ENCODE measurements around the gene CDK5RAP2.

The CDK5RAP2 gene

GRCh38 chr9:120569556-120569955 lies 10.4 kb downstream of the CDK5RAP2 start:
- Mint-ChIP-seq H3K4me3 (no peak overlapping the region), H3K27me3 (ENCODE audit: low read depth, poor library complexity) (no peaks in the 10 kb centered on the region), H3K36me3 (ENCODE audit: low read depth) (peaks cover 54% of the 10 kb centered on the region), H3K4me1 (no peaks in the 10 kb centered on the region), H3K9me3 (no peaks in the 10 kb centered on the region), H3K27ac (no peak overlapping the region)
- TF ChIP-seq CTCF (IDR thresholded peaks at IDR 0.05): no peak
- DNase-seq: no peak

GRCh38 chr9:120568816-120569215 lies 11.2 kb downstream of the CDK5RAP2 start:
- no peak overlapping the region for H3K4me3 Mint-ChIP-seq
- no peaks in the 10 kb centered on the region for H3K4me1 Mint-ChIP-seq
- H3K27ac Mint-ChIP-seq: no peak overlapping the region
- no peaks in the 10 kb centered on the region for H3K27me3 Mint-ChIP-seq (ENCODE audit: low read depth, poor library complexity)
- no peaks in the 10 kb centered on the region for H3K9me3 Mint-ChIP-seq
- DNase-seq: no peak
- H3K36me3 Mint-ChIP-seq (ENCODE audit: low read depth): peaks cover 55% of the 10 kb centered on the region
- TF ChIP-seq CTCF (IDR thresholded peaks at IDR 0.05): no peak

GRCh38 chr9:120567874-120568273 lies 12.1 kb downstream of the CDK5RAP2 start:
- Mint-ChIP-seq H3K36me3 (ENCODE audit: low read depth) (peaks cover 59% of the 10 kb centered on the region), H3K4me1 (no peaks in the 10 kb centered on the region), H3K4me3 (no peak overlapping the region), H3K27me3 (ENCODE audit: low read depth, poor library complexity) (no peaks in the 10 kb centered on the region), H3K27ac (no peak overlapping the region), H3K9me3 (no peaks in the 10 kb centered on the region)
- no peak for DNase-seq
- no peak for TF ChIP-seq CTCF (IDR thresholded peaks at IDR 0.05)

- Mint-ChIP-seq H3K36me3 (ENCODE audit: low read depth) (peaks cover 67% of the 10 kb centered on the region), H3K4me1 (no peaks in the 10 kb centered on the region), H3K27me3 (ENCODE audit: low read depth, poor library complexity) (no peaks in the 10 kb centered on the region), H3K27ac (no peak overlapping the region), H3K9me3 (no peaks in the 10 kb centered on the region), H3K4me3 (no peak overlapping the region)
- no peak for DNase-seq
- TF ChIP-seq CTCF (IDR thresholded peaks at IDR 0.05): no peak
Observed at GRCh38 chr9:120567081-120567480, 12.9 kb downstream of the CDK5RAP2 start.

GRCh38 chr9:120564589-120564988 lies 15.4 kb downstream of the CDK5RAP2 start:
- no peak overlapping the region for H3K4me3 Mint-ChIP-seq
- H3K4me1 Mint-ChIP-seq: no peaks in the 10 kb centered on the region
- no peaks in the 10 kb centered on the region for H3K9me3 Mint-ChIP-seq
- no peak for TF ChIP-seq CTCF (IDR thresholded peaks at IDR 0.05)
- H3K27ac Mint-ChIP-seq: no peak overlapping the region
- H3K36me3 Mint-ChIP-seq (ENCODE audit: low read depth): peaks cover 67% of the 10 kb centered on the region
- DNase-seq: no peak
- H3K27me3 Mint-ChIP-seq (ENCODE audit: low read depth, poor library complexity): no peaks in the 10 kb centered on the region

GRCh38 chr9:120562861-120563443 lies 17.0 kb downstream of the CDK5RAP2 start:
- H3K27me3 Mint-ChIP-seq (ENCODE audit: low read depth, poor library complexity): no peaks in the 10 kb centered on the region
- no peaks in the 10 kb centered on the region for H3K9me3 Mint-ChIP-seq
- no peaks in the 10 kb centered on the region for H3K4me1 Mint-ChIP-seq
- H3K4me3 Mint-ChIP-seq: no peak overlapping the region
- no peak for DNase-seq
- no peak overlapping the region for H3K27ac Mint-ChIP-seq
- H3K36me3 Mint-ChIP-seq (ENCODE audit: low read depth): peaks cover 63% of the 10 kb centered on the region
- TF ChIP-seq CTCF (IDR thresholded peaks at IDR 0.05): no peak
